GM12878 (cell line): Measurements from ENCODE around the gene CELF2. TPM values are rescaled to one million over a fixed set of nuclear protein-coding genes. Genes with fewer than 3 reads are reported as not detected.

ENCODE experiments used
- ATF7 ChIP-seq: fragments of 450-650 bp; IDR thresholded peaks from 2 replicates; pipeline ENCODE4 v1.6.1; 2016; ENCODE audit warnings: low read depth, mild to moderate bottlenecking
- BACH1 ChIP-seq: fragments of 450-650 bp; IDR thresholded peaks from 2 replicates; pipeline ENCODE4 v1.6.1; 2017; ENCODE audit warnings: mild to moderate bottlenecking, borderline replicate concordance
- CTCF ChIP-seq, 3 experiments: IDR thresholded peaks in 2 of 3; conservative IDR thresholded peaks in 1 of 3; 2 replicates each; pipeline ENCODE4 v1.5.1; 2011; ENCODE audit warnings: low read depth in 3 of 3, low read length in 3 of 3, mild to moderate bottlenecking in 3 of 3, control low read depth in 2 of 3, moderate library complexity in 2 of 3, inconsistent platforms in 1 of 3, mixed read lengths in 1 of 3; ENCODE audit not compliant: control insufficient read depth in 2 of 3, insufficient read depth in 1 of 3; ENCODE audit errors: extremely low read depth in 1 of 3
- EP300 ChIP-seq, 2 experiments: fragments of 150-350 bp in 1 of 2; IDR thresholded peaks; 2 replicates each; pipeline ENCODE4 v1.6.1; 2011 to 2012; ENCODE audit warnings: low read depth in 2 of 2, low read length in 2 of 2, borderline replicate concordance in 1 of 2, improper control_type of control experiment in 1 of 2, inconsistent platforms in 1 of 2; ENCODE audit not compliant: control insufficient read depth in 1 of 2
- MEF2A ChIP-seq: IDR thresholded peaks from 2 replicates; pipeline ENCODE4 v1.6.1; 2011; ENCODE audit warnings: low read depth, mild to moderate bottlenecking, low read length, moderate library complexity; ENCODE audit not compliant: insufficient read depth
- MTA2 ChIP-seq: fragments of 450-650 bp; IDR thresholded peaks from 2 replicates; pipeline ENCODE4 v1.6.1; 2016; ENCODE audit warnings: low read depth, mild to moderate bottlenecking, moderate library complexity
- NFXL1 ChIP-seq: fragments of 450-650 bp; IDR thresholded peaks from 2 replicates; pipeline ENCODE4 v1.6.1; 2017; ENCODE audit warnings: antibody characterized with exemption, mild to moderate bottlenecking, borderline replicate concordance
- SP1 ChIP-seq: IDR thresholded peaks from one replicate; pipeline ENCODE4 v1.6.1; 2011; ENCODE audit warnings: low read depth, low read length
- TCF3 ChIP-seq: IDR thresholded peaks from 2 replicates; pipeline ENCODE4 v1.6.1; 2012; ENCODE audit warnings: low read depth, mild to moderate bottlenecking, low read length, borderline replicate concordance; ENCODE audit not compliant: insufficient read depth
- ZNF687 ChIP-seq: fragments of 450-650 bp; IDR thresholded peaks from 2 replicates; pipeline ENCODE4 v1.6.1; 2017; ENCODE audit warnings: mild to moderate bottlenecking, moderate library complexity
- polyA plus RNA-seq, 11 experiments: library from polyadenylated mRNA; depleted of rRNA in 4 of 11; unstranded in 6 of 11; stranded (reverse) in 5 of 11; fragments of >200 nt; fragmentation: Nextera tagmentation in 4 of 11; fragmentation: Illumina TruSeq in 1 of 11; extraction: Ambion mirVana in 4 of 11; extraction: Trizol in 1 of 11; gene quantifications; 1 replicate in 1 of 11; 2 replicates in 10 of 11; pipeline versions ENCODE4 v1.2.1 to v1.2.3, GENCODE V29; 2011 to 2016; ENCODE audit warnings: inconsistent platforms in 2 of 11, missing spikeins in 2 of 11, low read depth in 1 of 11
- total RNA-seq, 4 experiments: library from RNA; depleted of rRNA in 3 of 4; stranded (reverse); fragments of >200 nt in 3 of 4; fragmentation: Illumina TruSeq in 1 of 4; extraction: Trizol in 1 of 4; gene quantifications; 2 replicates each; pipeline versions ENCODE4 v1.2.1 to v1.2.3, GENCODE V29; 2013 to 2021
- TF ChIP-seq, protein P1 (sequence below): fragments of 450-650 bp; IDR thresholded peaks from 2 replicates; pipeline ENCODE4 v1.6.1; 2017; ENCODE audit warnings: mild to moderate bottlenecking, moderate library complexity
- TF ChIP-seq, protein P2 (sequence below): fragments of 450-650 bp; IDR thresholded peaks from 2 replicates; pipeline ENCODE4 v1.6.1; 2016; ENCODE audit warnings: mild to moderate bottlenecking
- TF ChIP-seq, protein P3 (sequence below): IDR thresholded peaks from 2 replicates; pipeline ENCODE4 v1.6.1; 2011; ENCODE audit warnings: borderline replicate concordance, low read depth, mild to moderate bottlenecking, moderate library complexity, low read length; ENCODE audit not compliant: insufficient read depth, poor library complexity, severe bottlenecking
- TF ChIP-seq, protein P4 (sequence below): fragments of 450-650 bp; IDR thresholded peaks from 2 replicates; pipeline ENCODE4 v1.6.1; 2017; ENCODE audit warnings: borderline replicate concordance

Gene CELF2
- total and polyA plus RNA-seq, 10 of the 15 experiments (the other 5 are each of a cell fraction or from before 2014, with no cell fraction given) = 20.8 to 129 (median 86.3) TPM

- TF ChIP-seq, protein P1, sequence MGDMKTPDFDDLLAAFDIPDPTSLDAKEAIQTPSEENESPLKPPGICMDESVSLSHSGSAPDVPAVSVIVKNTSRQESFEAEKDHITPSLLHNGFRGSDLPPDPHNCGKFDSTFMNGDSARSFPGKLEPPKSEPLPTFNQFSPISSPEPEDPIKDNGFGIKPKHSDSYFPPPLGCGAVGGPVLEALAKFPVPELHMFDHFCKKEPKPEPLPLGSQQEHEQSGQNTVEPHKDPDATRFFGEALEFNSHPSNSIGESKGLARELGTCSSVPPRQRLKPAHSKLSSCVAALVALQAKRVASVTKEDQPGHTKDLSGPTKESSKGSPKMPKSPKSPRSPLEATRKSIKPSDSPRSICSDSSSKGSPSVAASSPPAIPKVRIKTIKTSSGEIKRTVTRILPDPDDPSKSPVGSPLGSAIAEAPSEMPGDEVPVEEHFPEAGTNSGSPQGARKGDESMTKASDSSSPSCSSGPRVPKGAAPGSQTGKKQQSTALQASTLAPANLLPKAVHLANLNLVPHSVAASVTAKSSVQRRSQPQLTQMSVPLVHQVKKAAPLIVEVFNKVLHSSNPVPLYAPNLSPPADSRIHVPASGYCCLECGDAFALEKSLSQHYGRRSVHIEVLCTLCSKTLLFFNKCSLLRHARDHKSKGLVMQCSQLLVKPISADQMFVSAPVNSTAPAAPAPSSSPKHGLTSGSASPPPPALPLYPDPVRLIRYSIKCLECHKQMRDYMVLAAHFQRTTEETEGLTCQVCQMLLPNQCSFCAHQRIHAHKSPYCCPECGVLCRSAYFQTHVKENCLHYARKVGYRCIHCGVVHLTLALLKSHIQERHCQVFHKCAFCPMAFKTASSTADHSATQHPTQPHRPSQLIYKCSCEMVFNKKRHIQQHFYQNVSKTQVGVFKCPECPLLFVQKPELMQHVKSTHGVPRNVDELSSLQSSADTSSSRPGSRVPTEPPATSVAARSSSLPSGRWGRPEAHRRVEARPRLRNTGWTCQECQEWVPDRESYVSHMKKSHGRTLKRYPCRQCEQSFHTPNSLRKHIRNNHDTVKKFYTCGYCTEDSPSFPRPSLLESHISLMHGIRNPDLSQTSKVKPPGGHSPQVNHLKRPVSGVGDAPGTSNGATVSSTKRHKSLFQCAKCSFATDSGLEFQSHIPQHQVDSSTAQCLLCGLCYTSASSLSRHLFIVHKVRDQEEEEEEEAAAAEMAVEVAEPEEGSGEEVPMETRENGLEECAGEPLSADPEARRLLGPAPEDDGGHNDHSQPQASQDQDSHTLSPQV = no peak
- TF ChIP-seq, protein P2, sequence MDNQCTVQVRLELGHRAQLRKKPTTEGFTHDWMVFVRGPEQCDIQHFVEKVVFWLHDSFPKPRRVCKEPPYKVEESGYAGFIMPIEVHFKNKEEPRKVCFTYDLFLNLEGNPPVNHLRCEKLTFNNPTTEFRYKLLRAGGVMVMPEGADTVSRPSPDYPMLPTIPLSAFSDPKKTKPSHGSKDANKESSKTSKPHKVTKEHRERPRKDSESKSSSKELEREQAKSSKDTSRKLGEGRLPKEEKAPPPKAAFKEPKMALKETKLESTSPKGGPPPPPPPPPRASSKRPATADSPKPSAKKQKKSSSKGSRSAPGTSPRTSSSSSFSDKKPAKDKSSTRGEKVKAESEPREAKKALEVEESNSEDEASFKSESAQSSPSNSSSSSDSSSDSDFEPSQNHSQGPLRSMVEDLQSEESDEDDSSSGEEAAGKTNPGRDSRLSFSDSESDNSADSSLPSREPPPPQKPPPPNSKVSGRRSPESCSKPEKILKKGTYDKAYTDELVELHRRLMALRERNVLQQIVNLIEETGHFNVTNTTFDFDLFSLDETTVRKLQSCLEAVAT = no peak
- TF ChIP-seq MEF2A (0 out of 2 replicates have a peak, but pooled peaks have one; percentile 42), ZNF687 (peak; percentile 72; the same call in 1 of the 2 replicates), BACH1 (peak; percentile 39; the same call in 1 of the 2 replicates), MTA2 (peak; percentile 93), TCF3 (peak; percentile 95), SP1 (no peak), NFXL1 (no peak), EP300 (IDR thresholded peaks at IDR 0.05; ENCODE audit: borderline replicate concordance in 1 of 2, control insufficient read depth in 1 of 2, low read depth in 2 of 2, low read length in 2 of 2) (peak; percentile 82 to 89; a peak in 2 of 4 replicates), ATF7 (peak; percentile 66), CTCF (IDR thresholded peaks at IDR 0.05 in 2 of 3, conservative IDR thresholded peaks at IDR 0.05 in 1 of 3; ENCODE audit: control insufficient read depth in 2 of 3, extremely low read depth in 1 of 3, insufficient read depth in 1 of 3, low read depth in 3 of 3, low read length in 3 of 3) (no peak)
- TF ChIP-seq, protein P3, sequence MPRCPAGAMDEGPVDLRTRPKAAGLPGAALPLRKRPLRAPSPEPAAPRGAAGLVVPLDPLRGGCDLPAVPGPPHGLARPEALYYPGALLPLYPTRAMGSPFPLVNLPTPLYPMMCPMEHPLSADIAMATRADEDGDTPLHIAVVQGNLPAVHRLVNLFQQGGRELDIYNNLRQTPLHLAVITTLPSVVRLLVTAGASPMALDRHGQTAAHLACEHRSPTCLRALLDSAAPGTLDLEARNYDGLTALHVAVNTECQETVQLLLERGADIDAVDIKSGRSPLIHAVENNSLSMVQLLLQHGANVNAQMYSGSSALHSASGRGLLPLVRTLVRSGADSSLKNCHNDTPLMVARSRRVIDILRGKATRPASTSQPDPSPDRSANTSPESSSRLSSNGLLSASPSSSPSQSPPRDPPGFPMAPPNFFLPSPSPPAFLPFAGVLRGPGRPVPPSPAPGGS = peak; percentile 48
- TF ChIP-seq, protein P4, sequence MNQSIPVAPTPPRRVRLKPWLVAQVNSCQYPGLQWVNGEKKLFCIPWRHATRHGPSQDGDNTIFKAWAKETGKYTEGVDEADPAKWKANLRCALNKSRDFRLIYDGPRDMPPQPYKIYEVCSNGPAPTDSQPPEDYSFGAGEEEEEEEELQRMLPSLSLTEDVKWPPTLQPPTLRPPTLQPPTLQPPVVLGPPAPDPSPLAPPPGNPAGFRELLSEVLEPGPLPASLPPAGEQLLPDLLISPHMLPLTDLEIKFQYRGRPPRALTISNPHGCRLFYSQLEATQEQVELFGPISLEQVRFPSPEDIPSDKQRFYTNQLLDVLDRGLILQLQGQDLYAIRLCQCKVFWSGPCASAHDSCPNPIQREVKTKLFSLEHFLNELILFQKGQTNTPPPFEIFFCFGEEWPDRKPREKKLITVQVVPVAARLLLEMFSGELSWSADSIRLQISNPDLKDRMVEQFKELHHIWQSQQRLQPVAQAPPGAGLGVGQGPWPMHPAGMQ = no peak
Observed at GRCh38 chr10:11237571-11237970, 219.9 kb downstream of the CELF2 start (continued).
